MM.1S (cell line): ENCODE data around the gene ALDH16A1.

ENCODE experiments used
- CTCF ChIP-seq: fragments of 300-600 bp; sonication (generic); IDR thresholded peaks from 2 replicates; pipeline ENCODE4 v1.5.1; 2016; ENCODE audit warnings: antibody characterized with exemption, low read length, mixed read lengths
- EZH2 ChIP-seq: fragments of 300-600 bp; sonication (generic); optimal IDR thresholded peaks from 2 replicates; pipeline ENCODE3; 2017; ENCODE audit warnings: low read depth, mild to moderate bottlenecking, antibody characterized with exemption, low read length, mixed read lengths

GRCh38 chr19:49442354-49442753 lies 10.7 kb upstream of the ALDH16A1 start:
- TF ChIP-seq CTCF (no peak), EZH2 (no peak)
